Measurements from ENCODE around the gene FOLR1. TPM values are rescaled to one million over a fixed set of nuclear protein-coding genes. Genes with fewer than 3 reads are reported as not detected.

FOLR1 gene
- total RNA-seq, 2 donors from 2014 or later = 0.52 to 3.0 TPM

GRCh38 chr11:72217841-72218240 is 25.9 kb downstream of the FOLR1 start:
- no peak overlapping the region for H3K27ac ChIP-seq
- no peak for DNase-seq
- WGBS, 2 donors = 25 to 28% methylated on average over 2 of the region's 2 CpGs

GRCh38 chr11:72218251-72218745 is 26.4 kb downstream of the FOLR1 start:
- Histone ChIP-seq H3K27me3 (no peaks in the 10 kb centered on the region), H3K36me3 (replicated peaks in 1 of 2; ENCODE audit: insufficient read depth in 1 of 2, low read depth in 2 of 2) (no peaks in the 10 kb centered on the region), H3K27ac (no peak overlapping the region), H3K4me1 (peaks cover 10% of the 10 kb centered on the region), H3K9me3 (no peaks in the 10 kb centered on the region), H3K4me3 (no peak overlapping the region)
- ATAC-seq = no peak
- WGBS, 2 donors = 56 to 70% methylated on average over 4 to 5 of the region's 5 CpGs
- DNase-seq = no peak
- no peak for TF ChIP-seq POLR2A (IDR thresholded peaks at IDR 0.05)
- TF ChIP-seq CTCF (IDR thresholded peaks at IDR 0.05) = no peak
- intact Hi-C loops (cut with DNase I) = no loop called here

More at GRCh38 chr11:72217841-72218240, 25.9 kb downstream of the FOLR1 start:
- no peak for TF ChIP-seq CTCF (IDR thresholded peaks at IDR 0.05)
- no peak for TF ChIP-seq POLR2A (IDR thresholded peaks at IDR 0.05)
- ATAC-seq = no peak
- H3K4me3 ChIP-seq = no peak overlapping the region
- H3K4me1 ChIP-seq = peaks cover 9% of the 10 kb centered on the region
- H3K36me3 ChIP-seq (replicated peaks in 1 of 2; ENCODE audit: insufficient read depth in 1 of 2, low read depth in 2 of 2) = no peaks in the 10 kb centered on the region
- H3K27me3 ChIP-seq = no peaks in the 10 kb centered on the region
- no peaks in the 10 kb centered on the region for H3K9me3 ChIP-seq
- intact Hi-C loops (cut with DNase I) = no loop called here

- 85 to 92% methylated on average over 7 to 10 of the region's 10 CpGs for WGBS, 2 donors
- Histone ChIP-seq H3K4me1 (peaks cover 18% of the 10 kb centered on the region), H3K27ac (no peak overlapping the region), H3K4me3 (no peak overlapping the region), H3K36me3 (replicated peaks in 1 of 2; ENCODE audit: insufficient read depth in 1 of 2, low read depth in 2 of 2) (no peaks in the 10 kb centered on the region), H3K27me3 (no peaks in the 10 kb centered on the region), H3K9me3 (no peaks in the 10 kb centered on the region)
- ATAC-seq = no peak
- intact Hi-C loops (cut with DNase I) = no loop called here
- no peak for DNase-seq
- no peak for TF ChIP-seq POLR2A (IDR thresholded peaks at IDR 0.05)
- TF ChIP-seq CTCF (IDR thresholded peaks at IDR 0.05) = no peak
Observed at GRCh38 chr11:72220696-72221363, 28.9 kb downstream of the FOLR1 start.

- peaks cover 21% of the 10 kb centered on the region for H3K4me1 ChIP-seq
- no peaks in the 10 kb centered on the region for H3K27me3 ChIP-seq
- no peak for TF ChIP-seq CTCF (IDR thresholded peaks at IDR 0.05)
- no peak for TF ChIP-seq POLR2A (IDR thresholded peaks at IDR 0.05)
- no peak for DNase-seq
- H3K4me3 ChIP-seq = no peak overlapping the region
- 81 to 87% methylated on average over 3 to 7 of the region's 7 CpGs for WGBS, 2 donors
- no peaks in the 10 kb centered on the region for H3K36me3 ChIP-seq (replicated peaks in 1 of 2; ENCODE audit: insufficient read depth in 1 of 2, low read depth in 2 of 2)
- no peak for ATAC-seq
- intact Hi-C loops (cut with DNase I) = no loop called here
- H3K27ac ChIP-seq = peak overlapping the region in 1 of 4 donors; percentile 99
- no peaks in the 10 kb centered on the region for H3K9me3 ChIP-seq
Observed at GRCh38 chr11:72221386-72222075, 29.6 kb downstream of the FOLR1 start.

Measured in body of pancreas (tissue), 4 donors.